Urothelium cell line (cell line): Measurements from ENCODE around the gene MORN1.

Experiments
- DNase-seq: peaks from one replicate; pipeline ENCODE4 v3.0.0; 2011; ENCODE audit warnings: low spot score, mixed read lengths
- FAIRE-seq: peaks from 2 replicates; lab custom pipeline; 2011; peaks lifted over from hg19 to GRCh38; lab: Jason Lieb, UNC

The MORN1 gene

GRCh38 chr1:2353551-2354438, 37.6 kb downstream of the MORN1 start:
- no peak for FAIRE-seq
- DNase-seq = no peak

- DNase-seq (no peak), FAIRE-seq (no peak)
Observed at GRCh38 chr1:2352897-2353550, 38.3 kb downstream of the MORN1 start.

- FAIRE-seq = no peak
- no peak for DNase-seq
Observed at GRCh38 chr1:2352341-2352896, 38.9 kb downstream of the MORN1 start.

DNA sequence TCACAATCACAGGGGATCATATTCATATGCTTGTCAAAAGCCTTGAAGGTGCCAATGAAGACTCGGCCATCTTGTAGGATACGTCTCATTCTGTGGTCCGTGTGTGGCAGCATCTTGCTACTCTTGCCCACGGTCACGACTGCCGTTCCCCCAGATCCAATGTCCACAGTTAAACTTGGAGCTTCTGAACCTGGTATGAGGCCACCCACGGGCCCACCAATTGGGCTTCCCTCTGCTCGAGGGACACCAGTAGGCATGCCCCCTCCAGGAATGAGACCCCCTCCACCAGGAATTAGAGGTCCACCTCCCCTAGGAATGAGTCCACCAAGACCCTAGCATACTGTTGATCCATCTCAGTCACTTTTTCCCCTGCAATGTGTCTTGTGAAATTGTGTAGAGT, 39.6 kb downstream of the MORN1 start:
- DNase-seq (no peak), FAIRE-seq (no peak)

DNA sequence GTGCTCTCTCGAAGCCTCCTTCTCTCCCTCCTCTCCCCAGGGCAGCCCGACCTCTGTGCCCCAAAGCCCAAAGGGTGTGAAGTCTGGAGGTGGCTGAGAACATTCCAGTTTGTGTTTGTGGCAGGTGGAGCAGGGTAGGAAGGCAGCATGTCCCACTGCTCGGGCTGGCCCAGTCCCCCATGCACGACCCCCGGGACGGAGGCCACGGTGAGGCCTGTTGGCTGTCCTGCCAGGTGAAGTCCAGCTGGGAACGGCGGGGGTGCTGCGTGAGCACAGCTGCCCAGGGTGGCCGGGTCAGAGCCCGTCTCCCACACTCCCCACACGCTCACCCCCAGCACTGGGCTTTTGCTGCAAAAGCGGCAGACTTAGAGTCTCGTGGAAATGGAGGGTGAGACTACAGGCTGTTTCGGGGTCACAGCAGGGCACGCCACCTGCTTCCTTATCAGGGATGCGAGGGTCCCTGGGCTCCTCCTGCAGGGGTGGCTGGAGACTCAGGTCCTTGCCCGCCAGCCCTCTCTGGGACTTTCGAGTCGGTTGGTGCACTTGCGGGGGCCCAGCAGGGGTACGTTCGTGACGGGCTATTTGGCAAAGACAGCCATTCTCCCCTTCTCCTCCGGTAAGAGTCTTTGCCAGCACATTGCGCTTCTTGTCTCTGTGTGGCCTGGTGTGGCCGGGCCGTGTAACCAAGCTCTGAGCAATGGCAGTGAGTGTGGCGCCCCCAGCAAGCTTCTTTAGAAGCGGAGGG, 40.3 kb downstream of the MORN1 start:
- DNase-seq = no peak
- FAIRE-seq = no peak

DNA sequence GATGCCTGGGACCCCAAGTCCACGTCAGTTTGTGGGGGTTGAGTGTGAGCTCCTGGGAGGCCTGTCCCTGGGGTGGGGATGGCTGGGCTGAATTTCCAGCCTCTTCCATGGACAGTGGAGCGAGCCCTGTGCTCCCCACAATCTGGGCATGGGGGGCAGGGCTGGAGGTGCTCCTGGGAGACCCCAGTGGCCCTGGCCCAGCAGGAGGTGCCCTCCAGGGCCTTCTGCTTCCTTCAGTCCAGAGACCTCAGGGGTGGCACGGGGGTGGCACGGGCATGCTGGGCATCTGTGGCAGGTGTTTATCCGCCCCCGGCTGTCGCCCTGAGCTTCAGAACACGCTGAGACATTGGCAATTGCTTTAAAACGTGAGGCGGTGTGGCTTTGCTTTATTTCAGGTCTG, 40.9 kb downstream of the MORN1 start:
- no peak for FAIRE-seq
- DNase-seq = no peak

DNA sequence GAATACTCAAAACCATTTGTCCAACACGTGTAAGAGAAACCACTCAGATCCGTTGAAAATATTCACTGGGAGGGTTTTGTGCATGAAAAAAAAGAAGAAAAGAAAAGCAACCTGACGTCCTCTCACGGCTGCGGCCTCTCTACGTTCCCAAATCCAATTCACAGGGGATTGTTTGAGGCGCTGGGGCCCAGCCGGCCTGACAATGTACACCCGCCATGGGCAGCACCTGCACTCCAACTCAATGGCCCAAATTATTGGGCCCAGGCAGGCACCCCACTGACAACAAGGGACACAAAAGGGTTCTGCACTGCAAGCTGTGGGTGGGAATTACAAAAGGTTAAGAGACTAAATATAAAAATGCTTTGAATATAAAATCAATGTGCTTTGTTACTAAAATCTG, 41.5 kb downstream of the MORN1 start:
- no peak for FAIRE-seq
- DNase-seq = no peak

DNA sequence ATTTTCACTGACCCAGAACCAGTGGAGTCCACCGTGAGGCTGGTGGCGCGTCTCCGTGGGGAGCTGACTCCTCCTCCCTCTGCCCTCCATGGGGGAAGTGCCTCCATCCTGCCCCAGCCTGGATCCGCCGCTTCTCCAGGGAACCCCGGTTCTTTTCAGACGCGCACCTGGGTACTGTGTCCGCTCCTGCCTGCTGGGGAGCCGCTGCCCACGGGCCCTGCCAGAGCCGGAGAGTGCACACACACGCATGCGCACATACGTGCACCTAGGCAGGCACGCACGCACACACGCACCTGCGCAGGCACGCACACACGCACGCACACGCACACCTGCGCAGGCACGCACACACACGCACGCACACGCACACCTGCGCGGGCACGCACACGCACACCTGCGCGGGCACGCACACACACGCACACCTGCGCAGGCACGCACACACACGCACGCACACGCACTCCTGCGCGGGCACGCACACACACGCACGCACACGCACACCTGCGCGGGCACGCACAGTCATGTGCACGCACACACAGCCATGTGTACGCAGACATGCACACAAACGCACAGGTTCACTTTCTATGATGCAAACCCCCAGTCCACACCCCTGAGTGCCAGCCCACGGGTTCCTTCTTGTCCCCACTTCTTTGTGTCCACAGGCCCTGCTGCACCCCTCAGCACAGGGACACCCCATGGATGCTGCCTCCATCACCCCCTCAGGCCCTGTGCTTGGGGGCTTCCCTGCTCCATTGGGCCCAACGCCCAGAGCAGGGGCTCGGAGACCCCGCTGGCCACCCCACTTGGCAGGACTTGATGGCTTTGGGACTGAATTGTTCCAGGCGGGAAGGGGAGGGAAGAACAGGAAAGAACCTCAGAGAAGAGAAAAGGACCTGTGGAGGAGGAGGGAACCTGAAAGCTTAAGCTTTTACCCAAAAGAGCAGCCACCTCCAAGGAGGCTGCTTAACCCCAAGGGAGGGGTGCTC, 42.7 kb downstream of the MORN1 start:
- FAIRE-seq = no peak
- no peak for DNase-seq

DNA sequence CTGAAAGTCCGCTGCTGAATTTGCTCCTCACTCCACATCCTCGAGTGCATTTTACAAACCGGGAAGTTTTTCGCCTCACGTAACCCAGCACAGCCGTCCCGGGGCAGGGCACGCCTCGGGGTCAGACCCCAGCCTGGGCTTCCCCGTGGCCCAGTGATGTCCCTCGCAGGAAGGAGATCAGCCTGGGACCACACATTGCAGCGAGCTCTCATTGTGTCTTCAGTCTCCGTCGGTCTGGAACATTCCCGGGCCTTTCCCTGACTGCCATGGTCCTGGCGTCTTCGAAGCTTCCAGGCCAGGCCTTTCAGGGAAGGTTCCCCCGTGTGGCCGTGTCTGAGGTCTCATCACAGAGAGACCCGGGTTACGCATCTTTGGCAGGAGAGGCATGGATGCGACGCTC, 43.5 kb downstream of the MORN1 start:
- DNase-seq (no peak), FAIRE-seq (no peak)

GRCh38 chr1:2347409-2347785, 44.0 kb downstream of the MORN1 start:
- DNase-seq (no peak), FAIRE-seq (no peak)

DNA sequence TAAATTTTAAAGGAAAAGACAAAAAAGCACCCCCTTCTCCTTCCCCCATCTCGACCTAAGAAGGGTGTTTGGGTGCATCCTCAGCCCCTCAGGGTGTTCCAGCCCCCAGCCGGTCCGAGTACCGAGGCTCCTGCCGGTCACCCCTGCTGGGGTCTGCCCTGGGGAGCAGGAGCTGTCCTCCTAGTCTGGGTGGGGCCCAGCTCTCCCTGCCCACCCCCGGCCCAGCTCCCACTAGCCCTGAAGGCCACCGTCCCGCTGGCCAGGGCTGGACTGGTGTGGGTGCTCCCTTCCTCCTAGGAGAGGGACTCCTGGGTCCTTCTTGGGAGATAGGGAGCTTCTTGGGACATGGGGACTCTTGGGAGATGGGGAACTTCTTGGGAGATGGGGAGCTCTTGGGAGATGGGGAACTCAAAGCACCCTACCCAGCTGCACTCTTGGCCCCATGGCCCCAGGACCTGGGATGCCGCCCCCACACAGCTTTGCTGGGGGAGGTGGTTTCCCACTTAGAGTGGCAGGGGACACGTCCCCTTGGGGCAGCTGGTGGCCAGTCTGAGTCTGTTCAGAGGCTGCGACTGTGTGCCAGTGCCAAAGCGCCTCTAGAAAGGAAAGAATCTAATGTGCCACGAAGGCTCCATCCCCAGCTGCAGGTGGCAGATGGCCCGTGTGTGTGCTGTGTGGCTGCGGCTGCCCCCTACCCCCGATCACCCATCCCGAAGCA, 44.5 kb downstream of the MORN1 start:
- FAIRE-seq (no peak), DNase-seq (no peak)

- no peak for FAIRE-seq
- DNase-seq = no peak
Observed at GRCh38 chr1:2345297-2346075, 45.9 kb downstream of the MORN1 start.

DNA sequence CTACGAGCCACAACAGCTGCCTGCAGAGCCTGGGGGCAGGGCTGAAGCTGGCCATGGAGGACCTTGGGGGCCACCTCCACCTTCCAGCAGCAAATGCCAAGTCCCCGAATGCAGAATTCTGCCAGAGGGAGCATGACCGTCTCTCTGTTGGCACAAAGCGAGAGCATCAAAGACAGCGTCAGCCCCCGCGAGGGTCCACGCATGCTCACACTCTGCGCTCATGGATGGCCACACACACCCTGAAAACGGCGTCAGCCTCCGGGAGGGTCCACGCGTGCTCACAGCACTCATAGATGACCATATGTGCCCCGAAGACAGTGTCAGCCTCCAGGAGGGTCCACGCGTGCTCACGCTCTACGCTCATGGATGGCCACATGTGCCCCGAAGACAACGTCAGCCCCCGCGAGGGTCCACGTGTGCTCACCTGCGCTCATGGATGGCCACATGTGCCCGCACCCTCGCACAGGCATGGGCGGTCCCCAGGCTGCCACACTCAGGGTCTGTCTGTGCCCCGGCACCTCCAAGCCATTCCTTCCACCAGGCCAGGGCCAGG, 46.5 kb downstream of the MORN1 start:
- FAIRE-seq = no peak
- DNase-seq = no peak

DNA sequence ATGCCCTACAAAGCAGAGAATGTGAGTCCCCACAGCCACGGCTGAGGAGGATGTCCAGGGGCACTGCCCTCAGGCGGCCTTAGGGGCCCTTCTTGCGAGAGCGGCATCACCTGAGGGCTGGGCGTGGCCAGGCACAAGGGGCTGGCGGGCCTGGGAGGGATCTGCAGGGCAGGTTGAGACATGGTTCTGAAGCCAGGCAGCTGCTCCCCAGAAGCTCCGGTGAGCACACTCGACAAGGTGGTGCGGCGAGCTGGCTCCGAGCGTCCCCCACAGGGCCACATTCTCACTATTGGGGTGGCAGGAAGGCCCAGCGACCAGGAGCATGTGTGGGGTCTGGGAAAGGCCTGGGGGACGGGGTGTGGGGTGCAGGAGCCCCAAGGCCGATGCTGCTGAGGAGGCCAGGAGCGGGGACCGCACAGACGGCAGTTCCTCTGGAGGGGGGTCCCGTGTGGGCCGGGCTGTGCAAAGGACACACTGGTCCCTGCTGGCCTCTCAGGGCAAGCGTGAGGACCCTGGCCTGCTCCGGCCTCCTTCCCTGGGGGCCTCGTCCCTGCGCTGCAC, 47.2 kb downstream of the MORN1 start:
- DNase-seq = no peak
- no peak for FAIRE-seq

- FAIRE-seq = no peak
- DNase-seq = no peak
Observed at GRCh38 chr1:2343023-2343935, 48.1 kb downstream of the MORN1 start.

- DNase-seq (no peak), FAIRE-seq (no peak)
Observed at GRCh38 chr1:2342384-2343022, 48.9 kb downstream of the MORN1 start.
